NCI-H2196 (cell line): ENCODE measurements around the gene FJX1.
A peak's percentile ranks its signal among the peaks of the same experiment; 100 is the strongest.

Source experiments
- DNase-seq: peaks from one replicate; lab custom pipeline; 2025; ENCODE audit not compliant: unreplicated experiment; lab: John Stamatoyannopoulos, UW

Gene FJX1

DNA sequence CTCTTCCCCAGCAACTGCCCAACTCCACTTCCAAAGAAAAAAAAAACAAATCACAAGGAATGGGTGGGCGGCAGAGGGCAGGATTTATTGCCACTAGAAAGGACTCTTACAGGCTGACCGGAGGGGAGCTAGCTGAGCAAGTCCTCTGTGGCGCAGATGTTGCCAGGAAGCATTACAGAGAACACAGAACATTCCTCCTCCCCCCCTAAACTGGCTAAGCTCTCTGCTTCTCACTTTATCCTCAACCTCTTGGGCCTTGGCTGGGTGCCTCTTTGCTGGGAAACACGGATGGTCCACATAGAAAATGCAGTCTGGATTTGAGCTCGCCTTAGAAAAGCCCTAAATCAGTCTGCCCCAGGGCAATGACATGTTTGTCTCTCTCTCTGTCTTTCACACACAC is 12.6 kb upstream of the FJX1 start:
- no peak for DNase-seq

DNA sequence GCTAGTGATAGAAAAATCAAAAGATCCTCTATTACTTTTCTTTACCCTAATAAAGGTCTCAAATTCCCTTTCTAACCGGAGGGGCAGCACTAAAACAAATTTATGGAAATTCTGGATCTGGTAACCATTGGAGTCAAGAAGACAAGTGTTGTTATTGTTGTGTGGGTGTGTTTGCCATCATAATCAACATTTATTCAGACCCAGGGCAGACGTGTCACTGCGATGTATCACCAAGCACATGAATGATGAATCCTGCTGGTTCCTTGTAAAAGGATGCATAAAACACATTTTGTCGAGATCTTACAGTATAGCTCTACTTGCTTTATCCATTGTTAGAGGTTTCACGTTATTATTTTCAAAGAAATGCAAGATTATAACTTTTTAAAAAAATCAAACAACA is 12.1 kb upstream of the FJX1 start:
- no peak for DNase-seq

DNA sequence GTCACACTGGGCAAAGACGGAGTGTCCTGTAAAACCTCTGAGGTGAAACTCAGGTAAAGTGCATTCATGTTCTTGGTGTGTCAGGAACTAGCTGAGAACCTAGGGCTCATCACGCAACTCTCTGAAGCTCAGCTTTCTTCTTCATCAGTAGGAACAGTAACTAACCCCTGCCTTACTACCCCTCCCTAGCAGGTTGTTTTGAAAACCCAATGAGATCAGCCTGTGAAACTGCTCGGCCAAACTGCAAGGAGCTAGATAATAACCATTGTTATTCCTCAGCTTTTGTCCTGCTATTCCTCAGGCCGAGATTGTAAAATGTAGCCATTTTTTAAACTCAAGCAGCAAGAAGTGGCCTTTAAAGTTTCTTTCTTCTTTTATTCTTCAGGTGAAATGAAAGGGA is 9.8 kb upstream of the FJX1 start:
- no peak for DNase-seq

DNA sequence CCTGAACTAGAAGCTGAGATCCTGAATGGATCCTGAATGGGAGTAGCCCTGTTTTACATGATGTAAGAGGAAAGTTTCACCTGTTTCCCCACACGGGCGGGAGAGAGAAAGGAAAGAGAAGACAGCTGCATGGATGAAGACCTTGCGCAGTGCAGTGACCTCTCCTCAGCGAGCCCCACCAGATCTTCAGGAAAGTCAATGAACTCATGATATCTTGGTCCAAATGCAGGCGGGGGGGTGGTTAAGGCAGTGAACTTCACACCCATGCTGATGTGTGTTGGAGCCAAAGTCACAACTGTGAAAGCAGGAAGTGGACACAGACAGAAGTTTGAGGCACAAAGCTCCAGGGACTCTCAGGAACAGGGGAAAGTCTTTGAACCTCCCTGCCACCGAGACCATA is 8.6 kb upstream of the FJX1 start:
- no peak for DNase-seq

DNA sequence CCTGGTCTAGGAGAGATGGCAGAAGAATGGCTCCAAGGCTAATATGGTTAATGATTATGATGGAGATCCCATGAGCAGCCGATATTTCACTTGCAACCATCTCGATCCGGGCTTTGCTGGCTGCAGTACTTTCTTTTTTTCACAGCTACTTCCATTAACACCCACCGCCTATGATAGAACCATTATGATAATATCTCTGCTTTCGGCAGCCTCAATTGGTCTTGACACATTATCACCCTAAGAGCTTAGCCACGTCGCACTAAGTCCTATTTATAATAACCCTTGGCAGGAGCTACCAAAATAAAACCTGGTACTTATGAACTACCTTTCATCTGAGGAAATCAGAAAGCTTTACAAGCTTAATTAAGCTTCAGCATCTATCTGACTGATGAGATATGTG is 7.6 kb upstream of the FJX1 start:
- no peak for DNase-seq

DNA sequence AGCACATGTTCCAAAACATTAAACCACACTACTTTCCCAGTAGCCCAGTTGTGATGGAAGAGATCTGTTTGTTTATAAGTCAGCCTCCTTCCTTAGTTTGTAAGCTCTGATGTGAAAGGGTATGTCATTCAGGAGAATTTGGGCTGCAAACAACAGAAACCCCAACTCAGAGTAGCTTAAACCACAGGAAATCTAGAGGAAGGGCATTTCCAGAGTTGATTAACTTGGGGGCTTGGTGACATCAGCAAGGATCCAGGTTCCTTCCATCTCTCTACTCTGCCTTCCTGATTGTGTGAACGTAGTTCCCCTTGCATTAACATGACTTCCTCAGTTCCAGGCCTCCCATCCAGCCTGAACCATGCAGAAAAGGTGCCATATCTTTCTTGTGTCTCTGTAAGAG is 6.5 kb upstream of the FJX1 start:
- no peak for DNase-seq

DNA sequence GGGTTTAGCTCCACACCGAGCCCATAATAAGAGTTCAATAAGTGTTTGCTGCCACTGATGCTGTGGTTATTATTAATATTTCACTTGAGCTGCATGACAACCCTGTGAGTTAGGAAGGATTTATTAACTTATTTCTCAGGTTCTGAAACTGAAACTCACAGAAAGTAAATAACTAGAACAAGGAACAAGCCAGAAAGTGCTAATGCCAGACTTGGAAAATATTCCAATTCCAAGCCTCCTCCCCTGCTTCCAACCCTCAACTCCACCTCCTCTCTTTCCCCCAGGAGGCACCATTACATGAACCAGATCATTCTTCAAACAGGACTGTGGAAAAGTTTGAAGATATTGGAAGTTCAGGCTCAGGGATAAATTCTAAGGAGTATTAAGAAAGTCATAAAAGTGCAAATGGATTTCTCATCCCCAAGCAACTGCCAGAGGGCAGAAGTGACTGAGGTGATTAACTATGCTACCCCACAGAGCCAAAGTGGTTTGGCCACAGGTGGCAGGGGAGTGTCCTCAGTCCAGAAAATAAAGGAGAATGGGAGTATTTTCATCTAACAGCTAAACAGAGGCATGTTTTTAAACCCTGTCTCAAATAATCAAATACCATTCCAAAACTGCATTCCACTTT is 3.2 kb upstream of the FJX1 start:
- no peak for DNase-seq

DNA sequence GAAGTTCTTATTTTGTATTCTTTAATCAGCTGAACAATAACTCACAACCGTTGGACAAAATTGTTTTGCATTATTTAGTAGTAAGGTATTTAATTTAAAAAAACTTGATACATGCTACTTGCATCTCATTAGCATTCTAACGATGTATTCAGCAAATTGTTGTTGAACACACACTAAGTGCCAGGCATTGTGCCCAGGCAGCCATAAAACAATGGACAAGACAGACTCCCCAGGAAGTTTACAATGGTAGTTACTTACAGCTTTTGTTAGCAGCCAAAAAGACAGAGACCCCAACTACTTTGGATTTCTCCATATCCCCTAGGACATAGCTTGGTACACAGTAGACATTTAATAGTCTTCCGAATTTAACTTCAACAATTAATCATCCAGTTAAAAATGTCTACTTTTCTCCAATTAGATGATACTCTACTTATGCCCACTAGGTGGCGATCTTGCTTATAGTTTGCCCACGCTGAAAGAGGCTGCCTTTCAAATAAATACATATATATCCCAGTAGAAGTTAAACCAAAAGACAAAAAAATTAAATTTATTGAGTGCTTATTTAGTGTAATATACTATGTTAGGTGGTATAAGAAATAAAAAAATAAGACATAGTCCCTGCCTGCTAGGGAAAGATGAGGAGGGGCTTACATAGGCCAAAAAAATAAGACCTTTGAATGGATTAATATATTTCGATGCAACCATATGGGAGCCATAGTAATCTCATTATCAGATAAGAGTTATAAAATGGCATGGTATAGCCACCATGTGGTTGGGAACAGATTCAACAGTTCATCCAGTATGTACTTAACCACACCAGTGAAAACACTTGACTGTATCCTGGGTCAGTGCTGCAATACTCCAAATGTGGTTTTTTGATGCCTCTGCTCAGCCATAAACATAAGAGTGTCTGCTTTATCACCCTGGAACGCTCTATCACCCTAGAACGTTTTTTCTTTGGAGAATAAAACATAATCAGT is 2.0 kb upstream of the FJX1 start:
- DNase-seq = peak; percentile 65

DNA sequence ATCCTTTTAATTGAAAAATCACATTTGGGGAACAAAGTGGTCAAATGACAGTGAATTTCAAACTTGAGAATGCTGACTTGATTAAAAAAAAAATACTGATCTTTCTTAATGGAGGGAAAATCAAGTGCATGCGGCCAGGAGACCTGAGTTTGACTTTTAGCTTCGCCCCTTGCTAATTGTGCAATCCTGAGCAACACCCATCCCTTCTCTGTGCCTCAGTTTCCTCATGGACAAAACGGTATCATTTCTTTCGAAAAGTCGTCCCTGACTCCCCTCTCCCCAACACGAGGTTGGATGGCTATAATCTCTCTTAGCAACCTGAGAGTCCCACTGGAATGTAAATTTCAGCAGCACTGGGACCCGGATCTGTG is 959 bp upstream of the FJX1 start:
- no peak for DNase-seq

DNA sequence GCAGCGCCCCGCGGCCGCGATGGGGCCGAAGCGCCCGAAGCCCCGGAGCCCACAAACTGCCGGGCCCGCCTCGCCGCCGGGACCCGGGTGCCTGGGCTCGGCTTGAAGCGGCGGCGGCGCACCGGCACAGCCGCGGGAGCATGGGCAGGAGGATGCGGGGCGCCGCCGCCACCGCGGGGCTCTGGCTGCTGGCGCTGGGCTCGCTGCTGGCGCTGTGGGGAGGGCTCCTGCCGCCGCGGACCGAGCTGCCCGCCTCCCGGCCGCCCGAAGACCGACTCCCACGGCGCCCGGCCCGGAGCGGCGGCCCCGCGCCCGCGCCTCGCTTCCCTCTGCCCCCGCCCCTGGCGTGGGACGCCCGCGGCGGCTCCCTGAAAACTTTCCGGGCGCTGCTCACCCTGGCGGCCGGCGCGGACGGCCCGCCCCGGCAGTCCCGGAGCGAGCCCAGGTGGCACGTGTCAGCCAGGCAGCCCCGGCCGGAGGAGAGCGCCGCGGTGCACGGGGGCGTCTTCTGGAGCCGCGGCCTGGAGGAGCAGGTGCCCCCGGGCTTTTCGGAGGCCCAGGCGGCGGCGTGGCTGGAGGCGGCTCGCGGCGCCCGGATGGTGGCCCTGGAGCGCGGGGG is 346 bp downstream of the FJX1 start:
- no peak for DNase-seq

DNA sequence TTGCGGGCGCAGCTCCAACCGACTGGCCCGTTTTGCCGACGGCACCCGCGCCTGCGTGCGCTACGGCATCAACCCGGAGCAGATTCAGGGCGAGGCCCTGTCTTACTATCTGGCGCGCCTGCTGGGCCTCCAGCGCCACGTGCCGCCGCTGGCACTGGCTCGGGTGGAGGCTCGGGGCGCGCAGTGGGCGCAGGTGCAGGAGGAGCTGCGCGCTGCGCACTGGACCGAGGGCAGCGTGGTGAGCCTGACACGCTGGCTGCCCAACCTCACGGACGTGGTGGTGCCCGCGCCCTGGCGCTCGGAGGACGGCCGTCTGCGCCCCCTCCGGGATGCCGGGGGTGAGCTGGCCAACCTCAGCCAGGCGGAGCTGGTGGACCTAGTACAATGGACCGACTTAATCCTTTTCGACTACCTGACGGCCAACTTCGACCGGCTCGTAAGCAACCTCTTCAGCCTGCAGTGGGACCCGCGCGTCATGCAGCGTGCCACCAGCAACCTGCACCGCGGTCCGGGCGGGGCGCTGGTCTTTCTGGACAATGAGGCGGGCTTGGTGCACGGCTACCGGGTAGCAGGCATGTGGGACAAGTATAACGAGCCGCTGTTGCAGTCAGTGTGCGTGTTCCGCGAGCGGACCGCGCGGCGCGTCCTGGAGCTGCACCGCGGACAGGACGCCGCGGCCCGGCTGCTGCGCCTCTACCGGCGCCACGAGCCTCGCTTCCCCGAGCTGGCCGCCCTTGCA is 1.0 kb downstream of the FJX1 start:
- peak; percentile 33 for DNase-seq

DNA sequence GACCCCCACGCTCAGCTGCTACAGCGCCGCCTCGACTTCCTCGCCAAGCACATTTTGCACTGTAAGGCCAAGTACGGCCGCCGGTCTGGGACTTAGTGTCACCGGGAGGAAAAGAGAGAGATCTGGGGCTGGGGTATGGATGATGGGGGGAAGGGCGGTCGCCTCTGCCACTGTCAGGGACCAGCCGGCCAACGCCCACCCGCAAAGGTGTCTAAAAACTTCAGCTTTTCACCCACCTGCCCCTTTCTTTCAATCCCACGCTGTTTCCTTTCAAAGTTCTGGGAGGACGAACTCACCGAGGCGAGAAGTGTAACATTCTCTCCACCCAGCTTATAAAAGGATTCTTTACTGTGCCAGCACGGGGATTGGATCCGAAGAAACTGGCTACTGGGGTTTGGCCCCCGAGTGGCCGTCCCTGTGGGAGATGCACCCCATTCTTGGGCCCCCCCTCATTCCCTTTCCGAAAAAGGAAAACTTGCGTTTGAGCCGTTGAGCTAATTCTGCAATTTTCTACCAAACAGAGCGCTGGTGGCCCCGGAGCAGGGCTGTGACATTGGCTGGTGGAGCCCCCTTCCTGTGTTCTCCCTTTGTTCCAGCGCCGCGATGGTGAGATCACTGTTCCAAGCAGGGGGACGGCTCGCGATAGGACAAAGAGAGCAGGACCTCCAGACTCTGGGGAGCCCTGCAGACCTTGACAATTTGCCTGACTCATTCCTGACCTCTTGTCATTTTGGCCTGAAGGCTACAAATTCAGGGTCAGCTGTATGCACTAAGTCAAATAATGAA is 1.8 kb downstream of the FJX1 start:
- no peak for DNase-seq

DNA sequence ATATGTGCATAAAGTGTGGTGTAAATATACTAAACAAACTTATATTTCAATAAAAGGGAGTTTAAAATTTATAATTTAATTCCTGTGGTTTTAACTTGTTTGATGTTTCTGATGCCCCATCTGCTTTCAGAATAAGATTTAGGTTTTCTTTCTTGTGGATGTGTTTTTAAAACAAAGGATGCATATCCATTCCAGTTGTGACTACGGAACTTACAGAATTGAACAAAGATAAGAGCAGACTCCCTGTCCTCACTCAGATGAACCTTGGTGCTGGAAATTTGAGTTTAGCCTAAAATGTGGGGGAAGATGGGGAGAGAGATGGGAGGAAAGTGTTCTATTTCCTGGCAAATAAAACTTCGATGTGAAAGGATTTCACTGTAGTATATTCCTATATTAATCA is 2.5 kb downstream of the FJX1 start:
- DNase-seq = no peak

DNA sequence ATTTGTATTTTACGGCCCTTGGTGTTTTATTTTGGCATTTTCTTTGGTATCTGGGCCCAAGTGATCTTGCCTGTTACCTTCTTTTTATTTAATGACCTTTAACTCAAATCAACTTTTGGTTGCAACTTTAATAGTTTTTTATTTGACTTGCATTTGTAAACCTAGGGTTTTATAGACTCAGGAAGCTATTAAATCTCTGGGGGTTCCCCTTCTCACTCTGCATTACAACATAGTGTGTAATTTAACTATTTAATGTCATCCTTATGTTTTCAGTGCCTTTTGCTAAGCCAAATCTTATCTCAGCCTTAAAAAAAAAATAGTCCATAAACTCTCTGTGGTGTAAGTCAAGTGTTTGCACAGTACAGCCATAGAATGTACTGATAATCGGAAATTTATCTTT is 3.4 kb downstream of the FJX1 start:
- DNase-seq = no peak

DNA sequence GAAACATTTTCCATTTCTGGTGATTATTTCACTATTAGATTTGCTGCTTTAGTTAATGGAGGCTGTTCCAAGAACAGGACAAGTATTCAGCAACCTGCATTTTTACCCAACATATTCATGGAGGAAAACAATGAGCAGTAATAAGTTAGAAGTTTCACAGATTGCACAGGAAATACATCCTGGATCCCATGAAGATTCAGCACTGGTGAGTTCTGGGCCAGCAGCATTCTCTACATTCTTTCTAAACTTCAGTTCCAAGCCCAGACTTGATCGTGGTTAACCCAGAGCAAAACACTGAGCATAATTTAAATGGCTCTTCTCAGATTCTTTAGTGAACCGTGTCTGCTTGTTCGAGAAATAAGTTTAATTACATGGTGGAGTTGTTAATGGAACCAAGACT is 3.8 kb downstream of the FJX1 start:
- no peak for DNase-seq

DNA sequence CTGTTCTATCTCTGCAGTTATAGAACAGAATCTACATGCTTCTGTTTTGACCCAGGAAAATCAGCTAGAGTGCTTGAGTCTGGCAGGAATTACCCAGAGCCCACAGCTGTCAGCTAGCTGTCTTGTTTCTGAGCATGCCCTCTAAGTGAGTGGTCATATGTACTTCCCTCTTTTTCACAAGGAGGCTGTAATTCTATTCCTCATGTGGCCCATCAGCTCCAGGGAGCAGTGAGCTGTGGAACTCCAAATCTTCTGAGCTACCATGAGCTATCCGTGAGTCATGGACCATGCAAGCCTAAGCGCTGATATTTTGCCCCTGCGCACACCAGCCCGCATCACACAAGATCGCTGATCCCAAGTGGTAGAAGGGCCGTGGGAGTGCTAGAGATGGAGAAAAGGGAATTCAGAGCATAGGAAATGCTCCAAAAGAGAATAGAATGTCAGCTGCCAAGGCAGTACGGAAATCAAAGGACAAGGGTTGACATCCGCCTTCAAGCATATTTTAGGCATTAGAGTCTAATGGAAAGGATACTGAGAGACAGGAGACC is 5.4 kb downstream of the FJX1 start:
- no peak for DNase-seq

DNA sequence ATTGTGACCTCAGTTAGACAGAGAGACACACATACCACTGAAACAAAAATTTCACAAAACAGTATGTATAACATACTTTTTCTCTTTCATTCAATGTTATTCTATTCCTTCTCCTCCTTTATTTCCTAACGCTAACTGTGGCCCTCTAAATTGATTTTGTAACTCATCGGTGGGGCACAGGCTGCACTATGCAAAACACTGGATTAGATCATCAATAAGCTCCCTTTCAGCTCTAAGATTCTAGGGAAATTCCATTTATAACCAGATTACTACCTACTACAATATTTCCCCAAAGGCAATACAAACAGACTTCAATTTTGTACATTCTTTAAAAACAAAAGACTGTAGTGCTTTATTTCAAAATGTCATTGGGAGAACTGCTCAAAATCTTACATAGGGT is 6.1 kb downstream of the FJX1 start:
- DNase-seq = no peak

DNA sequence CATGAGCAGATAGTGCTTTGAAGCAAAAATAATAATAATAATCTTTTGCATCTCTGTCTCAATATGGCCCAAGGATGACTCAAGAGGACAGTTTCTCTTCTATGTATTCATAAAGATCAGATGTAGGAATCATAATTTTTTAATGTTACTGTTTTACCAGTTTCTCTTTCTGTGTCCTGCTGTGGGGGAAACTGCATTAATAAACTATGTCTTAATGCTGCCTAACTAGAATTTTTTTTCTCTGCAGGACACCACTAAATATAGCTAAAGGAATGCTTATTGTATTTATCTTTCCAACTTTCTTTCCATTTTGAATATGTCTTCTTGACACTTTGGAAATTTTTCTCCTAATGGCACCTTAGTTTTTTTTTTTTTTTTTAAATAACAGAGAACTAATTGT is 6.5 kb downstream of the FJX1 start:
- no peak for DNase-seq

DNA sequence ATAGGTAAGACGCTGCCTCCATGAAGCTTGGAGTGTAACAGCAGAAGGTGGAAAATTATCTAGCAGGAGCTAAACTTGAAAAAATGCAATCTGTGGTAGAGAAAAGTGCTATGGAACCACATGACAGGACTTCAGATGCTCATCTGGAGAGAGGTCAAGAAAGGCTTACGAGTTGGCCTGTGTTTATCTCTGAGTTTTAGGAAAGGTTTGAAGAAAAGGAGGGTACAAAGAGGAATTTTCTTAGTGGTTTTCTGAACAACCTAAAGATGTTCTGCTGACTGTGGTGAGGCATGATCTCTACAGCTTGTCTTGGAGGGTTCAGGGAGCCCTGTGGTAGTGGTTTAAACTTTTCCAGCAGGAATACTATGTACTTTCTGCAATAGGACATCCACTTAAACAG is 8.2 kb downstream of the FJX1 start:
- no peak for DNase-seq

DNA sequence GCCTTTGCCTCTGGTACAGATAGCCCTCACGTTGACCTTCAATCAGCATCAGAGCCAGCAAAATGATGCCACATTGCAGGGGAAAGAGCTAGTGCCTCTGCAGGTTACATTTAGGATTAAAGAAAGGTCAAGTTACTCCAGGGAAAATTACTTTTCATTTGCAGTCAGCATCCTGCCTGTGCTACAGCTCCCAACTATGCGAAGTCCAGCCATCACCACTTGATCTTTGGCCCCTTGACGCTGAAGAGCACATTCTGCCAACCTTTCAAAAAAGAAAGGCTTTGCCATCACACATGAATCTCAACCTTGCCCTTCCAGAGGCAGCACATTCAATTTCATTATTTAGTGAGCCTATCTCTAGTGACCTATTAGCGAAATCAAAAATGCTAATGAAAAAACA is 11.3 kb downstream of the FJX1 start:
- DNase-seq = no peak

DNA sequence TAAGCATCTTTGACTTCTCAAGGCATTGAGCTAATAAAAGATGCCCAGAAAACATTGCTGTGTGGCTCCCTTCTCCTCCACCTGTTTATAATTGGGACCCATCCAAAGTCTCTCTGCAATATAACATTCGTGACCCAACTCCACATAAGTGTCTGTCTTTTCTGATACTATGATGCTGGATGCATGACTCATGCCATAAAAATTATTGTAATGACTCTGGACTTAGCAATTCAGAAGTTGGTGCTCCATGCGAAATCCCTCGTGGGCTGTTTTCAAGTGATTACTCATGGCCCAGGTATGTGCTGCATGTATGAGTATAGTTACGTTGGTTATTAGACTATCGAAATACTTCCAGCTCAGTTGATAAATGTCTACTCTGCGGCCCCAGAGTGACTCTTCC is 11.7 kb downstream of the FJX1 start:
- DNase-seq = no peak
